Heart left ventricle (tissue), 13 donors: Measurements from ENCODE around the gene GRIFIN.

Experiments used
- CTCF ChIP-seq, 12 donors: fragments of 200-600 bp; sonication (generic) in 4 of 12; IDR thresholded peaks; one replicate each; pipeline versions ENCODE4 v1.5.0 to v1.8.0; 2018 to 2022; ENCODE audit warnings: antibody characterized with exemption in 12 of 12, mild to moderate bottlenecking in 5 of 12
- POLR2A ChIP-seq, 2 donors: fragments of 450-650 bp; IDR thresholded peaks; one replicate each; pipeline ENCODE4 v1.6.1; 2017; ENCODE audit warnings: antibody characterized with exemption in 2 of 2, mild to moderate bottlenecking in 2 of 2, moderate library complexity in 2 of 2
- donor health status: ischemic (EF 13 %, LVEDD 7.1; RV severe dilation, severe dysfunction).
- donor health status: DM: no; HTN: yes; CAD: no.
- donor health status: DM: no; HTN: no; CAD: no.
- donor health status: ischemic (EF 25% LVEDD 6.9; RV normal size, moderate dysfunction).
- donor health status: ischemic (EF 25% LVEDD 5.7; RV mildly dilated, moderate dysfunction).
- donor health status: ischemic (EF 35%, LVEDD 5.7; RV mildly dilated, moderate dysfunction).
- donor health status: nonischemic (EF 11% LVEDD 7.7; RV severe dilation, severe dysfunction).
- donor health status: DM: yes; HTN: yes; CAD: no.
- donor health status: PGD.
- donor health status: ischemic (EF 29% LVEDD 5.4; RV normal size, mild dysfunction).
- donor health status: nonischemic (EF 23%, LVEDD 6.1; RV moderate dilation, normal function).

DNA sequence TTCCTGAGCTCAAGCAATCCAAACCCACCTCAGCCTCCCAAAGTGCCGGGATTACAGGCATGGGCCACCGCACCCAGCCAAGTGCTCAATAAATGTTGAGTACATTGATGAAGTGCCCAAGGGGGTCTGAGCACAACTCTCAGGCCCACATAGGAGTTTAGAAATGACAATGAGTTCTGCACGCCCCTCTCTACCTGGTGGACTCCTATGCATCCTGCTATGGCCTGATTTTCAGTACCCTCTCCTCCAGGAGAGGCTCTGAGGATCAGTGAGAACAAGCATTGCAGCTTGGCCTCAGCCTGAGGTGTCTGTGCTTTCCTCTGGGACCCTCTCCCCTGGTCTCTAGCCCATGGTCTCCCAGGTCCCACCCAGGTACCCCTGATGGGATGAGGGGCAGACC, 20.9 kb upstream of the GRIFIN start:
- no peak for TF ChIP-seq POLR2A (IDR thresholded peaks at IDR 0.05)
- TF ChIP-seq CTCF (IDR thresholded peaks at IDR 0.05): no peak
